RWPE2 (cell line): ENCODE results near the gene TKFC.

Source experiments
- ATAC-seq: fragments of 200-7000 bp; cut with Tn5 transposase; 3 replicates; pipeline ENCODE4 v1.9.1; 2021; ENCODE audit warnings: low read depth
- DNase-seq: peaks from one replicate; pipeline ENCODE4 v3.0.0-alpha.2; 2020; ENCODE audit warnings: low spot score
- H3K27ac ChIP-seq: fragments of 450-650 bp; 2 replicates; pipeline ENCODE4 v1.5.1; 2017; ENCODE audit warnings: mild to moderate bottlenecking; ENCODE audit not compliant: poor library complexity, severe bottlenecking
- H3K27me3 ChIP-seq: fragments of 250-450 bp; sonication (Bioruptor Pico); 2 replicates; pipeline ENCODE4 v1.5.1; 2021; ENCODE audit warnings: mild to moderate bottlenecking, moderate library complexity; ENCODE audit not compliant: insufficient read depth, poor library complexity, severe bottlenecking
- H3K36me3 ChIP-seq: fragments of 250-450 bp; sonication (Bioruptor Pico); 2 replicates; pipeline ENCODE4 v1.5.1; 2020; ENCODE audit warnings: low read depth, mild to moderate bottlenecking, moderate library complexity
- H3K4me1 ChIP-seq: fragments of 250-450 bp; sonication (Bioruptor Pico); 2 replicates; pipeline ENCODE4 v1.5.1; 2021; ENCODE audit warnings: mild to moderate bottlenecking, moderate library complexity; ENCODE audit not compliant: insufficient read depth, poor library complexity, severe bottlenecking
- H3K4me3 ChIP-seq: fragments of 250-450 bp; sonication (Bioruptor Pico); 2 replicates; pipeline ENCODE4 v1.5.1; 2021; ENCODE audit warnings: mild to moderate bottlenecking, moderate library complexity; ENCODE audit not compliant: severe bottlenecking
- H3K9me3 ChIP-seq: fragments of 250-450 bp; sonication (Bioruptor Pico); 2 replicates; pipeline ENCODE4 v1.5.1; 2021; ENCODE audit warnings: mild to moderate bottlenecking, moderate library complexity; ENCODE audit not compliant: severe bottlenecking
- TF ChIP-seq, protein P1 (sequence below): fragments of 450-650 bp; IDR thresholded peaks from one replicate; pipeline ENCODE4 v1.5.1; 2017; ENCODE audit warnings: mild to moderate bottlenecking, moderate library complexity; ENCODE audit not compliant: poor library complexity, severe bottlenecking

TKFC gene

DNA sequence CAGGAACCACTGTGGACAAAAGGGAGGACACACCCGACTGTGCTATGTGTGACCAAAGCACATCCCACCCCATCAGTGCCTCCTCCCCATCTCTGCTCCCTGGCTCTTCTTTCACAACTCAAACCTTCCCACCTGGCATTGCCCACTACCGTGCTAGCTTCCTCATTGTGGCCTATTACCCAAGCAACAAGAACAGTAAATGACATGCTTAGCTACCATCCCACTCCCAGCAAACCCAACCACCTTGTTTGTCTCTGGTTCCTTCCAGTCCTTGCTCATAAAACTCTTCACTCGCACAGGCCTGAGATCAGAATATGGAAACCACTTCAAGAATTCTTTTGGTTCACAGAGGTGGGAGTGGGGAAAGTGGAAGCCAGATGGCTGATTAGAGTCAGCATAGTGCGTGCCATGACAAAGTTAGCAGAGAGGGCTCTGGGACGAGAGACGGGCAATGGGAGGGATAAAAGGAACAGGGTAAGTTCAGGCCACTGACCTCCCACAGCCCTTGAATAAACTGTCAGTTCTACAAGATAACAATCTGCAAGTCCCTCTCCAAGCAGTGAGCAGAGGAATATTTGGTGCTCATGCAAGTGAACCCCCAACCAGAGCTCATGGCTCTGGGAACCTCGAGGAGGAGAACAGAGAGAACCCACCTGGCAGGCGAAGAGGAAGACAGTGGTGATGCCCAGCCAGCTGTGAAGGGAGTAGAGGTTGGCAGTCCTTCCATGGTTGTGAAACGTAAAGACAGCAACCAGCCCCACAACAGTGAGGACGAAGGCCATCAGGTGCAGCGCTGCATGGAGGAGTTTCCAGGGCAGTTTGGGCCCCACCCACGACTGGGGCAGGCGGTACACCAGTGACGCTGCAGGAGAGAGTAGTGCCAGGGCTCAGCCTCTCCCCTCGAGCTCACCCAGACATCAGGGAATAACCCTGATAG is 20.4 kb downstream of the TKFC start:
- TF ChIP-seq, protein P1, sequence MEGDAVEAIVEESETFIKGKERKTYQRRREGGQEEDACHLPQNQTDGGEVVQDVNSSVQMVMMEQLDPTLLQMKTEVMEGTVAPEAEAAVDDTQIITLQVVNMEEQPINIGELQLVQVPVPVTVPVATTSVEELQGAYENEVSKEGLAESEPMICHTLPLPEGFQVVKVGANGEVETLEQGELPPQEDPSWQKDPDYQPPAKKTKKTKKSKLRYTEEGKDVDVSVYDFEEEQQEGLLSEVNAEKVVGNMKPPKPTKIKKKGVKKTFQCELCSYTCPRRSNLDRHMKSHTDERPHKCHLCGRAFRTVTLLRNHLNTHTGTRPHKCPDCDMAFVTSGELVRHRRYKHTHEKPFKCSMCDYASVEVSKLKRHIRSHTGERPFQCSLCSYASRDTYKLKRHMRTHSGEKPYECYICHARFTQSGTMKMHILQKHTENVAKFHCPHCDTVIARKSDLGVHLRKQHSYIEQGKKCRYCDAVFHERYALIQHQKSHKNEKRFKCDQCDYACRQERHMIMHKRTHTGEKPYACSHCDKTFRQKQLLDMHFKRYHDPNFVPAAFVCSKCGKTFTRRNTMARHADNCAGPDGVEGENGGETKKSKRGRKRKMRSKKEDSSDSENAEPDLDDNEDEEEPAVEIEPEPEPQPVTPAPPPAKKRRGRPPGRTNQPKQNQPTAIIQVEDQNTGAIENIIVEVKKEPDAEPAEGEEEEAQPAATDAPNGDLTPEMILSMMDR, result no peak
- H3K9me3 ChIP-seq, result no peaks in the 10 kb centered on the region
- peaks cover 5% of the 10 kb centered on the region for H3K4me1 ChIP-seq
- H3K27me3 ChIP-seq, result no peaks in the 10 kb centered on the region
- no peak overlapping the region for H3K4me3 ChIP-seq
- ATAC-seq, result no peak
- DNase-seq, result no peak
- no peak overlapping the region for H3K27ac ChIP-seq
- H3K36me3 ChIP-seq, result peaks cover 18% of the 10 kb centered on the region

DNA sequence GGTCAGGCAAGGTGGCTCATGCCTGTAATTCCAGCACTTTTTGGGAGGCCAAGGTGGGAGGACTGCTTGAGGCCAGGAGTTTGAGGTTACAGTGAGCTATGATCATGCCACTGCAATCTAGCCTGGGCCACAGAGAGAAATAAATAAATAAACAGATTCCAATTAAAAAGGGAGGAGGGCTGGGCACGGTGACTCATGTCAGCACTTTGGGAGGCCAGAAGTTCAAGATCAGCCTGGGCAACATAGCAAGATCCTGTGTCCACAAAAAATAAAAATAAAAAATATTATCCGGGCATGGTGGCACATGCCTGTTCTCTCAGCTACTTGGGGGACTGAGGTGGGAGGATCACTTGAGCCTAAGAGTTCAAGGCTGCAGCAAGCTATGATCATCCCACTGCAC is 21.2 kb downstream of the TKFC start:
- DNase-seq, result no peak
- Histone ChIP-seq H3K27me3 (no peaks in the 10 kb centered on the region), H3K4me1 (peaks cover 4% of the 10 kb centered on the region), H3K4me3 (no peak overlapping the region), H3K27ac (no peak overlapping the region), H3K9me3 (no peaks in the 10 kb centered on the region), H3K36me3 (peaks cover 18% of the 10 kb centered on the region)
- no peak for ATAC-seq
- TF ChIP-seq, protein P1, result no peak

DNA sequence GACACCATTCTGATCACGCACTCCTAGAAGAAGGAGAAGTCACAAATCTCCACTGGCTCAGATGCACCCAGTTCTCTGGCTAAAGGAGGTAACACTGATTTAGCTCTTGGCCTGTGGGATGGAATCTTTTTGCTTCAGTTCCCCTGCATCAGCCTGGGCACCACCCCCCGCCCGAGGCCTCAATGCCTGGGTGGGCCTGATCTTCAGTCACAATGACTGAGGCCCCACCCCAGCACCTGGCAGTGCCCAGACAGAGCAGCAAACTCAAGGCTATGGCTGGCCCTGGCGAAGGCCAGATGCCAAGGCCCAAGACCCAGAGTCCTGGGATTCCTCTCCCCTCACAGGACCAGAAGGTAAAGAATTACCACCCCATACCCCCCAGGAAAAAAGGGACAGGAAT is 23.7 kb downstream of the TKFC start:
- TF ChIP-seq, protein P1, result no peak
- no peak overlapping the region for H3K27ac ChIP-seq
- H3K4me1 ChIP-seq, result peaks cover 4% of the 10 kb centered on the region
- no peak for DNase-seq
- no peak for ATAC-seq
- H3K36me3 ChIP-seq, result peaks cover 11% of the 10 kb centered on the region; the same call in 1 of the 2 replicates
- H3K4me3 ChIP-seq, result no peak overlapping the region
- no peaks in the 10 kb centered on the region for H3K9me3 ChIP-seq
- no peaks in the 10 kb centered on the region for H3K27me3 ChIP-seq

DNA sequence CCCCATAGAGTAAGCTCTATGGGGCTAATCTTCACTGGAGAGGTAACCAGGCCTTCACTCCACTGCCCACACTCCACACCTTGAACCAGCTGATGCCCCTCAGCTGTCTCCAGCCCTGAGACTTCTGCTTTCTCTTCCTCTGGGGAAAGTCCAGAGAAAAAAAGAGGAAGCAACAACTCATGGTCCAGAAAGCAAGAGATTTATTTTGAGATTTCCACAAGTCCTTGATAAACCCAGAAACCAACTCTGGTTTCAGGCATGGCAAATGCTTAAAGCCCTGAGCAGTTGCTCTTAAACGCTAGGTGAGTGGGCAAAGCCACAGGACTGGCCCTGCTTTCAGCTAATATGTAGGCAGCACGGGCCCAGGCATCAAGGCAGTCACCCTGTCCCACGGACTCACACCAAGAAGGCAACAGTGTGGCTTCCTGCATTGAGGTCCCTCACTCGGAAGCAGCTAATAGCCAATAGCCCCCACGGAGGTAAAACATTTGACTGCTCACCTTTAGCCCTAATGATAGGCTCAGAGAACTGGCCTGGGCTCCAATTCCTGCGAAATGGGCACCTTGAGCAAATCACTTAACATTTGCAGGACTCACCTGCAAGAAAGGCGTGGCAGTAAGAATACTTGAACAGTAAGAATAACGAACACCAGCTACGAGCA is 24.3 kb downstream of the TKFC start:
- H3K27me3 ChIP-seq, result no peaks in the 10 kb centered on the region
- no peak overlapping the region for H3K4me3 ChIP-seq
- ATAC-seq, result no peak
- no peaks in the 10 kb centered on the region for H3K9me3 ChIP-seq
- peaks cover 5% of the 10 kb centered on the region; the same call in 1 of the 2 replicates for H3K36me3 ChIP-seq
- H3K4me1 ChIP-seq, result peaks cover 4% of the 10 kb centered on the region
- no peak for DNase-seq
- H3K27ac ChIP-seq, result no peak overlapping the region
- TF ChIP-seq, protein P1, result no peak

DNA sequence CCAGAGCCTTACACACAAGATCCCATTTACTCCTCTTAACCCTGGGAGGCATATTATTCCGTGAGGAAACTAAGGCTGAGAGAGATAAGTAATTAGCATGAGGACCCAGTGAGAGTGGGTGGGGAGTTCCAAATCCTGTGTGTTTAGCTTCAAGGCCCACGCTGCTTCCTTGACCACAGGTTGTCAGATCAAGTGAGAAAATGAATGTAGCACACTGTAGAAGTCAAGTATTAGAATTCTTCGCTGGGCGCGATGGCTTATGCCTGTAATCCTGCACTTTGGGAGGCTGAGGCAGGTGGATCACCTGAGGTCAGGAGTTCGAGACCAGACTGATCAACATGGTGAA is 24.8 kb downstream of the TKFC start:
- ATAC-seq (no peak), DNase-seq (no peak)
- TF ChIP-seq, protein P1, result no peak
- H3K9me3 ChIP-seq, result no peaks in the 10 kb centered on the region
- H3K27ac ChIP-seq, result no peak overlapping the region
- no peak overlapping the region for H3K4me3 ChIP-seq
- H3K4me1 ChIP-seq, result peaks cover 4% of the 10 kb centered on the region
- H3K27me3 ChIP-seq, result no peaks in the 10 kb centered on the region
- H3K36me3 ChIP-seq, result no peaks in the 10 kb centered on the region
